HG02973 (cell line): Measurements from ENCODE around the gene MED27.

Experiments
- ATAC-seq: cut with Tn5 transposase; IDR thresholded peaks from one replicate; pipeline ENCODE4 v1.9.1; 2021; ENCODE audit warnings: moderate library complexity; ENCODE audit not compliant: unreplicated experiment

The MED27 gene

GRCh38 chr9:131823701-131824146 lies 255.9 kb downstream of the MED27 start:
- ATAC-seq = no peak

- ATAC-seq = no peak
Measured at GRCh38 chr9:131818089-131818488, 261.6 kb downstream of the MED27 start.

- ATAC-seq = no peak
Measured at GRCh38 chr9:131817627-131818026, 262.0 kb downstream of the MED27 start.

GRCh38 chr9:131817073-131817472 lies 262.6 kb downstream of the MED27 start:
- no peak for ATAC-seq

- ATAC-seq = no peak
Measured at GRCh38 chr9:131815970-131816873, 263.4 kb downstream of the MED27 start.

GRCh38 chr9:131814707-131815106 lies 265.0 kb downstream of the MED27 start:
- ATAC-seq = no peak

GRCh38 chr9:131813116-131813515 lies 266.6 kb downstream of the MED27 start:
- ATAC-seq = no peak

GRCh38 chr9:131812116-131812790 lies 267.4 kb downstream of the MED27 start:
- ATAC-seq = no peak

GRCh38 chr9:131811405-131811804 lies 268.3 kb downstream of the MED27 start:
- ATAC-seq = no peak

GRCh38 chr9:131810351-131811170 lies 269.1 kb downstream of the MED27 start:
- ATAC-seq = no peak
